ENCODE data around the gene MRPL36. TPM values are rescaled to one million over a fixed set of nuclear protein-coding genes. Genes with fewer than 3 reads are reported as not detected.

Gene MRPL36
- polyA plus RNA-seq, 1 donor (not counting 4 experiments of a cell fraction or from before 2014, with no cell fraction given) = 121 TPM

DNA sequence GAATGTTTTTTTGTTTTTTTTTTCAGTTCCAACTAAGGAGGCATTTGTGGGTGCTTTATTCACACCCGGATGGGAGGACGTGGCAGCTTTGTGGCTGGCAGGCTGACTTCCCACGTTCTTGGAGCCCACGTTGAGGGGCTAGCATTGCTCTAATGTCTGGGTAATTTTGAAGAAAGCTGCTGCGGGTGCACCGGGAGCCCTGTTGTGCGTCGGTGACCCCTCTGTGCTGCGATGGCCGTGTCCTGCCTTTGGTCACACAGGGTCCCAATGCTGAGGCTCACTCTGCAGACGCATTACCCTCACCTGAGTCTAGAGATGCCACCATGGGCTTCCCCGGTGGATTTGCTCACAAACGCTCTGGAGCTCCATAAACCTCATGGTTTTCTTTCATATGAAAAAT is 35.8 kb upstream of the MRPL36 start:
- H2AFZ ChIP-seq (ENCODE audit: control insufficient read depth, low read length) = no peak overlapping the region
- peaks cover 5% of the 10 kb centered on the region for H3K27me3 ChIP-seq (ENCODE audit: control insufficient read depth, extremely low read depth, insufficient read depth, low read length)
- TF ChIP-seq CTCF (optimal IDR thresholded peaks at IDR 0.05 in 1 of 3, IDR thresholded peaks at IDR 0.05 in 1 of 3, conservative IDR thresholded peaks at IDR 0.05 in 1 of 3; ENCODE audit: extremely low read depth in 1 of 3, insufficient read depth in 2 of 3, low read length in 3 of 3) (no peak), EZH2 (IDR thresholded peaks at IDR 0.05; ENCODE audit: low read length) (no peak)
- H3K9me1 ChIP-seq (ENCODE audit: control insufficient read depth, extremely low read depth, insufficient read depth, low read length) = no peaks in the 10 kb centered on the region
- no peaks in the 10 kb centered on the region for H4K20me1 ChIP-seq (ENCODE audit: control insufficient read depth, extremely low read depth, insufficient read depth, low read length)
- H3K4me2 ChIP-seq (ENCODE audit: control insufficient read depth, extremely low read depth, insufficient read depth, low read depth, low read length) = no peak overlapping the region
- DNase-seq (ENCODE audit: low read depth, low spot score) = no peak
- no peak overlapping the region for H3K27ac ChIP-seq (ENCODE audit: control insufficient read depth, insufficient read depth, low read length)
- no peaks in the 10 kb centered on the region for H3K36me3 ChIP-seq (ENCODE audit: control insufficient read depth in 2 of 2, extremely low read depth in 1 of 2, insufficient read depth in 2 of 2, low read length in 2 of 2)
- no peak overlapping the region for H3K4me3 ChIP-seq (ENCODE audit: control insufficient read depth in 2 of 3, extremely low read depth in 1 of 3, insufficient read depth in 2 of 3, low read depth in 1 of 3, low read length in 3 of 3)
- FAIRE-seq = no peak
- no peaks in the 10 kb centered on the region for H3K4me1 ChIP-seq (ENCODE audit: control insufficient read depth, extremely low read depth, insufficient read depth, low read length)
- no peak overlapping the region for H3K9ac ChIP-seq (ENCODE audit: control insufficient read depth, extremely low read depth, insufficient read depth, low read length)
- H3K9me3 ChIP-seq (ENCODE audit: control insufficient read depth, low read depth, low read length) = no peaks in the 10 kb centered on the region
- dilution Hi-C loops (cut with MboI; ENCODE audit: extremely low pct_ligation_motif_present, low sequenced_read_pairs) = no loop called here
- H3K79me2 ChIP-seq (ENCODE audit: control insufficient read depth, insufficient read depth, low read length) = no peaks in the 10 kb centered on the region

GRCh38 chr5:1834721-1835429 is 35.2 kb upstream of the MRPL36 start:
- H3K79me2 ChIP-seq (ENCODE audit: control insufficient read depth, insufficient read depth, low read length) = no peaks in the 10 kb centered on the region
- no peak for FAIRE-seq
- H3K4me3 ChIP-seq (ENCODE audit: control insufficient read depth in 2 of 3, extremely low read depth in 1 of 3, insufficient read depth in 2 of 3, low read depth in 1 of 3, low read length in 3 of 3) = no peak overlapping the region
- no peak overlapping the region for H3K27ac ChIP-seq (ENCODE audit: control insufficient read depth, insufficient read depth, low read length)
- TF ChIP-seq CTCF (optimal IDR thresholded peaks at IDR 0.05 in 1 of 3, IDR thresholded peaks at IDR 0.05 in 1 of 3, conservative IDR thresholded peaks at IDR 0.05 in 1 of 3; ENCODE audit: extremely low read depth in 1 of 3, insufficient read depth in 2 of 3, low read length in 3 of 3) (no peak), EZH2 (IDR thresholded peaks at IDR 0.05; ENCODE audit: low read length) (no peak)
- no peak overlapping the region for H2AFZ ChIP-seq (ENCODE audit: control insufficient read depth, low read length)
- no peaks in the 10 kb centered on the region for H3K9me3 ChIP-seq (ENCODE audit: control insufficient read depth, low read depth, low read length)
- dilution Hi-C loops (cut with MboI; ENCODE audit: extremely low pct_ligation_motif_present, low sequenced_read_pairs) = no loop called here
- H3K9ac ChIP-seq (ENCODE audit: control insufficient read depth, extremely low read depth, insufficient read depth, low read length) = no peak overlapping the region
- no peaks in the 10 kb centered on the region for H4K20me1 ChIP-seq (ENCODE audit: control insufficient read depth, extremely low read depth, insufficient read depth, low read length)
- no peaks in the 10 kb centered on the region for H3K9me1 ChIP-seq (ENCODE audit: control insufficient read depth, extremely low read depth, insufficient read depth, low read length)
- H3K4me2 ChIP-seq (ENCODE audit: control insufficient read depth, extremely low read depth, insufficient read depth, low read depth, low read length) = no peak overlapping the region
- no peak for DNase-seq (ENCODE audit: low read depth, low spot score)
- H3K36me3 ChIP-seq (ENCODE audit: control insufficient read depth in 2 of 2, extremely low read depth in 1 of 2, insufficient read depth in 2 of 2, low read length in 2 of 2) = no peaks in the 10 kb centered on the region
- H3K4me1 ChIP-seq (ENCODE audit: control insufficient read depth, extremely low read depth, insufficient read depth, low read length) = no peaks in the 10 kb centered on the region
- H3K27me3 ChIP-seq (ENCODE audit: control insufficient read depth, extremely low read depth, insufficient read depth, low read length) = peaks cover 5% of the 10 kb centered on the region

Data from keratinocyte (primary cell).